ENCODE measurements around the gene NXPH4.

NXPH4 gene

DNA sequence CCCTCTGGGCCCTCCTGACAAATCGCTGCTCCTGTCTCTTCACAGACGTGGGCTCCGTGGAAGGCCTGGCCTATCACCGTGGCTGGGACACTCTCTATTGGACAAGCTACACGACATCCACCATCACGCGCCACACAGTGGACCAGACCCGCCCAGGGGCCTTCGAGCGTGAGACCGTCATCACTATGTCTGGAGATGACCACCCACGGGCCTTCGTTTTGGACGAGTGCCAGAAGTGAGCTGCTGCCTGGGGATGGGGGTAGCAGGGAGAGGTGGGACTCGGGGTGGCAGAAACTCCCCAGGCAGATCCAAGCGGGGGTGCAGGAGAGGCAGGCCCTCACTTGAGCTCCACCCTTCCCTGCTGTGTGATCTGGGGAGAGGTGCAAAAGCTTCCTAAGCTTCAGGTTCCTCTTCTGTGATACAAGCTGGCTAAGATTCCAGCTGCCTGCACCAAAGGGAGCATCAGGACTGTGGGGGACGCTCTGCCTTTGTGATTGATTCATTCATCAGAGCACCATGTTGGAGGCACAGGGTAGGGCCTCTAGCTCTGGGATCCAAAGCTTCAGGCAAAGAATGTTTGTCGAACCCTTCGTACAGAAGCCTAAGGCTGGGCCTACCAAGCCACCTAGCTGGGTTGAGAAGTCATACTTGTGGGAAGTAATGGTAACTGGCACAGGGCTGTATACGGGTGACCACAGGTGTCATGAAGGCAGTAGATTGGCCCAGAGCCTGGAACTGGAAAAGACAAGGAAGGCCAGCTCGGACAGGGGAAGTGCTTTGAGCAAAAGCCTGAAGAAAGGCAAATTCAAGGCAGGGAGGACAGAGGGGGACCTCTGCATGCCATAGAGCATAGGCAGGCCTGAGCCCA lies 29.1 kb upstream of the NXPH4 start:
- peak overlapping the region; percentile 42 for H3K27ac ChIP-seq
- TF ChIP-seq, protein P1, sequence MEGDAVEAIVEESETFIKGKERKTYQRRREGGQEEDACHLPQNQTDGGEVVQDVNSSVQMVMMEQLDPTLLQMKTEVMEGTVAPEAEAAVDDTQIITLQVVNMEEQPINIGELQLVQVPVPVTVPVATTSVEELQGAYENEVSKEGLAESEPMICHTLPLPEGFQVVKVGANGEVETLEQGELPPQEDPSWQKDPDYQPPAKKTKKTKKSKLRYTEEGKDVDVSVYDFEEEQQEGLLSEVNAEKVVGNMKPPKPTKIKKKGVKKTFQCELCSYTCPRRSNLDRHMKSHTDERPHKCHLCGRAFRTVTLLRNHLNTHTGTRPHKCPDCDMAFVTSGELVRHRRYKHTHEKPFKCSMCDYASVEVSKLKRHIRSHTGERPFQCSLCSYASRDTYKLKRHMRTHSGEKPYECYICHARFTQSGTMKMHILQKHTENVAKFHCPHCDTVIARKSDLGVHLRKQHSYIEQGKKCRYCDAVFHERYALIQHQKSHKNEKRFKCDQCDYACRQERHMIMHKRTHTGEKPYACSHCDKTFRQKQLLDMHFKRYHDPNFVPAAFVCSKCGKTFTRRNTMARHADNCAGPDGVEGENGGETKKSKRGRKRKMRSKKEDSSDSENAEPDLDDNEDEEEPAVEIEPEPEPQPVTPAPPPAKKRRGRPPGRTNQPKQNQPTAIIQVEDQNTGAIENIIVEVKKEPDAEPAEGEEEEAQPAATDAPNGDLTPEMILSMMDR (conservative IDR thresholded peaks at IDR 0.05; ENCODE audit: low read depth), result no peak
- ChIA-PET CTCF (interaction anchor here (0.6 to 9.6 kb wide), 6 partner anchors 12 to 87 kb away, joined by 3 to 89 read pairs (median 7); partner anchors contain the start of gene LRP1), POLR2A (ENCODE audit: low non-redundant PET) (no interaction called here)
- DNase-seq (ENCODE audit: low spot score), result no peak

DNA sequence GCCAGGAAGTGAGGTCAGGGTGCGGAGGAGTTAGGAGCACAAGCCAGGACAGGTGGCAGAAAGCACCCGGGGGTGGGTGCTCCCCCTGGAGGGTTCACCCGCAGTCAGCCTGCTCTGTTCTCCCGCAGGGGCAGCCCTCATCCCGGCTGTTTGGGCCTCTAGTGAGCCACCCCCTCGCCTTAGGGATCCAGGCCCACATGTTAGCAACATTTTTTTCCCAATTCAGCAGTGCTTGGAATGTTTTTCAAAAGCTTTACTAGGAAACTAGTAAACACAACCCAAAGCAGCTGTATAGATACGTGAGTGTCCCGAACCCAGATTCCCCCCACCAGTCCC lies 28.5 kb upstream of the NXPH4 start:
- TF ChIP-seq, protein P1 (conservative IDR thresholded peaks at IDR 0.05; ENCODE audit: low read depth), result no peak
- CTCF ChIA-PET, result interaction anchor here (1.3 to 1.6 kb wide), 3 partner anchors 12 to 76 kb away, joined by 5 to 8 read pairs (median 6); no protein-coding TSS in a partner anchor
- peak overlapping the region; percentile 42 for H3K27ac ChIP-seq
- POLR2A ChIA-PET (ENCODE audit: low non-redundant PET), result no interaction called here
- no peak for DNase-seq (ENCODE audit: low spot score)

DNA sequence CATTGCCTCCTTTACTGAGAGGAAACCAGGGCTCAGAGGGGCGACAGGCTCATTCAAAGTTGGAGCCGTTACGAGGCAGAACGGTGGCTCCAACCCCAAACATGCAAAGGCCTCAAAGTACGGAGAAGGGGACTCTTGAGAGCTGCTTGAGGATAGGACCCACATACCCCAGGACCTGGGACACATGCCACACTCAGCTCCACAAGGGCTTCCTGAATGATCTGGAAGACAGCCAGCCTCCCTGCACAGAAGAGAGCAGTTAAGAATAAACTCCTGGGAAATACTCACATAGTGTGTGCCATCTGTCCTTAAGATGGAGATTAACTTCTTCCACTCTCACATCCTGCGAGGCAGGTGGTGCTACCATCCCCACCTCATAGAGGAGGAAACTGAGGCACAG lies 26.6 kb upstream of the NXPH4 start:
- H3K27ac ChIP-seq, result peak overlapping the region; percentile 59
- ChIA-PET POLR2A (ENCODE audit: low non-redundant PET) (no interaction called here), CTCF (interaction anchor here (0.6 to 1.1 kb wide), 3 partner anchors 14 to 67 kb away, joined by 3 to 6 read pairs (median 4); no protein-coding TSS in a partner anchor)
- TF ChIP-seq, protein P1 (conservative IDR thresholded peaks at IDR 0.05; ENCODE audit: low read depth), result no peak
- no peak for DNase-seq (ENCODE audit: low spot score)

DNA sequence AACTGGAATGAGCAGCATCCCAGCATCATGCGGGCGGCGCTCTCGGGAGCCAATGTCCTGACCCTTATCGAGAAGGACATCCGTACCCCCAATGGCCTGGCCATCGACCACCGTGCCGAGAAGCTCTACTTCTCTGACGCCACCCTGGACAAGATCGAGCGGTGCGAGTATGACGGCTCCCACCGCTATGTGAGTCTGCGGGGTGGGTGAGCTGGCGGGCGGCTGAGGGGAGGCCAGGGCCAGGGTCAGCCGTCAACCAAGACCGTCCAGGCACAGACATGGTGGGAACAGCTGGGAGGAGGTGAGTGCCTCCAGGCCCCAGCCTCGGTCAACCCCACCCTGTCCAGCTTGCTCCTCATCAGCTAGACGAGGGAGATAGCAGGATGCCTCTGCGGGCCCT lies 25.8 kb upstream of the NXPH4 start:
- ChIA-PET CTCF (interaction anchor here (0.7 to 0.9 kb wide), 2 partner anchors 15 to 16 kb away, joined by 3 to 4 read pairs; no protein-coding TSS in a partner anchor), POLR2A (ENCODE audit: low non-redundant PET) (no interaction called here)
- TF ChIP-seq, protein P1 (conservative IDR thresholded peaks at IDR 0.05; ENCODE audit: low read depth), result no peak
- no peak for DNase-seq (ENCODE audit: low spot score)
- H3K27ac ChIP-seq, result peak overlapping the region; percentile 59

DNA sequence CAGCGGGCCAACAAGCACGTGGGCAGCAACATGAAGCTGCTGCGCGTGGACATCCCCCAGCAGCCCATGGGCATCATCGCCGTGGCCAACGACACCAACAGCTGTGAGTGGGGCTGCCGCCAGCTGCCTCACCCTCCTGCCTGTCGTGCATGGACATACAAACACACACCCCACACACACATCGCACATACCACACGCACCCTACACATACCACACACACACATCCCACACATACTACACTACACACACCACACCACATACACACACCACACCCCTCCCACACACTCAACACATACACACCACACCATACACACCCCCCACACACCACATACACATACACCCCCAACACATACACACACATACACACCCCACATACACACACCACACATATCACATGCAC lies 25.2 kb upstream of the NXPH4 start:
- ChIA-PET POLR2A (ENCODE audit: low non-redundant PET) (no interaction called here), CTCF (interaction anchor here (0.9 kb wide), 1 partner anchor 15 kb away, joined by 3 read pairs; no protein-coding TSS in a partner anchor)
- H3K27ac ChIP-seq, result peak overlapping the region; percentile 59
- TF ChIP-seq, protein P1 (conservative IDR thresholded peaks at IDR 0.05; ENCODE audit: low read depth), result no peak
- DNase-seq (ENCODE audit: low spot score), result no peak

DNA sequence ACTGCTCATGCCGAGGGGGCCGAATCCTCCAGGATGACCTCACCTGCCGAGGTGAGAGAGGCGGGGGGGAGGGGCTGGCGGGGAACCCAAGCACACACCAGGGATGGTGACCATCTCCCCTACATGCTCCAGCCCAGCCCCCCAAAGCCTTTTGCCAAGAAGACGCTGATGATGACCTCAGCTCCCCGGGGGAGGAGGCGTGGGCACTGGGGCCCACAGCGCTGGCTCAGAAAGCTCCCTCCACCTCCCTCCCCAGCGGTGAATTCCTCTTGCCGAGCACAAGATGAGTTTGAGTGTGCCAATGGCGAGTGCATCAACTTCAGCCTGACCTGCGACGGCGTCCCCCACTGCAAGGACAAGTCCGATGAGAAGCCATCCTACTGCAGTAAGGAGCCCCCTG lies 23.7 kb upstream of the NXPH4 start:
- peak overlapping the region; percentile 9; the same call in 1 of the 2 replicates for H3K27ac ChIP-seq
- DNase-seq (ENCODE audit: low spot score), result no peak
- POLR2A ChIA-PET (ENCODE audit: low non-redundant PET), result no interaction called here
- TF ChIP-seq, protein P1 (conservative IDR thresholded peaks at IDR 0.05; ENCODE audit: low read depth), result no peak
- CTCF ChIA-PET, result no interaction called here
